HepG2 (cell line): ENCODE results near the gene CYP2U1. TPM values are rescaled to one million over a fixed set of nuclear protein-coding genes. Genes with fewer than 3 reads are reported as not detected.

Experiments
- ATRX ChIP-seq: sonication (generic); formaldehyde crosslinking; IDR thresholded peaks from 2 replicates; pipeline ENCODE4 v1.4.0; 2020; ENCODE audit warnings: missing genetic modification reagents, borderline replicate concordance
- FOXC1 ChIP-seq: sonication (generic); formaldehyde crosslinking; IDR thresholded peaks from 2 replicates; pipeline ENCODE4 v1.8.0; 2022; ENCODE audit warnings: mild to moderate bottlenecking, missing genetic modification reagents, borderline replicate concordance
- MAZ ChIP-seq, 2 experiments: sonication (generic) in 1 of 2; formaldehyde crosslinking in 1 of 2; IDR thresholded peaks; 2 replicates each; pipeline versions ENCODE4 v1.5.0 to v1.6.1; 2012 to 2020; ENCODE audit warnings: low read depth in 2 of 2, mild to moderate bottlenecking in 2 of 2, borderline replicate concordance in 1 of 2, improper control_type of control experiment in 1 of 2, low read length in 1 of 2, missing genetic modification reagents in 1 of 2, moderate library complexity in 1 of 2
- PHF21A ChIP-seq: sonication (generic); formaldehyde crosslinking; IDR thresholded peaks from 2 replicates; pipeline ENCODE4 v1.5.0; 2020; ENCODE audit warnings: mild to moderate bottlenecking, missing genetic modification reagents
- PHF8 ChIP-seq: sonication (generic); formaldehyde crosslinking; IDR thresholded peaks from 2 replicates; pipeline ENCODE4 v1.5.0; 2020; ENCODE audit warnings: missing genetic modification reagents
- PLRG1 ChIP-seq: fragments of 450-650 bp; conservative IDR thresholded peaks from 2 replicates; pipeline ENCODE4 v1.6.1; 2016
- SAFB2 ChIP-seq: sonication (generic); formaldehyde crosslinking; IDR thresholded peaks from 2 replicates; pipeline ENCODE4 v1.5.1; 2020; ENCODE audit warnings: missing genetic modification reagents, low read depth, mild to moderate bottlenecking, borderline replicate concordance
- SMC3 ChIP-seq: IDR thresholded peaks from 2 replicates; pipeline ENCODE4 v1.6.1; 2011; ENCODE audit warnings: low read length, improper control_type of control experiment
- SOX5 ChIP-seq: IDR thresholded peaks from 2 replicates; pipeline ENCODE4 v1.6.1; 2016; ENCODE audit warnings: borderline replicate concordance
- ZBTB3 ChIP-seq: sonication (generic); formaldehyde crosslinking; IDR thresholded peaks from 2 replicates; pipeline ENCODE4 v1.4.0; 2020; ENCODE audit warnings: low read depth, mild to moderate bottlenecking, moderate library complexity, missing genetic modification reagents, borderline replicate concordance
- ZFAT ChIP-seq: sonication (generic); formaldehyde crosslinking; conservative IDR thresholded peaks from 2 replicates; pipeline ENCODE4 v1.8.1; 2023; ENCODE audit warnings: missing genetic modification reagents, inconsistent platforms
- ZIK1 ChIP-seq: sonication (generic); formaldehyde crosslinking; IDR thresholded peaks from 2 replicates; pipeline ENCODE4 v1.5.0; 2020; ENCODE audit warnings: mild to moderate bottlenecking, low read depth, missing genetic modification reagents, borderline replicate concordance
- ZNF337 ChIP-seq: sonication (generic); formaldehyde crosslinking; IDR thresholded peaks from 2 replicates; pipeline ENCODE4 v1.5.1; 2020; ENCODE audit warnings: missing genetic modification reagents, low read depth, mild to moderate bottlenecking, borderline replicate concordance
- ZNF34 ChIP-seq: sonication (generic); formaldehyde crosslinking; IDR thresholded peaks from 2 replicates; pipeline ENCODE4 v1.4.0; 2020; ENCODE audit warnings: mild to moderate bottlenecking, missing genetic modification reagents, borderline replicate concordance
- ZNF354B ChIP-seq: sonication (generic); formaldehyde crosslinking; IDR thresholded peaks from 2 replicates; pipeline ENCODE4 v1.8.0; 2022; ENCODE audit warnings: mild to moderate bottlenecking, missing genetic modification reagents
- ZNF605 ChIP-seq: sonication (generic); formaldehyde crosslinking; IDR thresholded peaks from 2 replicates; pipeline ENCODE4 v1.8.0; 2022; ENCODE audit warnings: mild to moderate bottlenecking, missing genetic modification reagents
- ZNF670 ChIP-seq: sonication (generic); formaldehyde crosslinking; IDR thresholded peaks from 2 replicates; pipeline ENCODE4 v1.8.0; 2022; ENCODE audit warnings: mild to moderate bottlenecking, missing genetic modification reagents, borderline replicate concordance
- ZNF761 ChIP-seq: sonication (generic); formaldehyde crosslinking; conservative IDR thresholded peaks from 2 replicates; pipeline ENCODE4 v1.4.0; 2020; ENCODE audit warnings: mild to moderate bottlenecking, missing genetic modification reagents
- ZNF772 ChIP-seq: sonication (generic); formaldehyde crosslinking; IDR thresholded peaks from 2 replicates; pipeline ENCODE4 v1.5.0; 2020; ENCODE audit warnings: mild to moderate bottlenecking, missing genetic modification reagents
- polyA plus RNA-seq, 8 experiments: library from polyadenylated mRNA; depleted of rRNA in 3 of 8; stranded (reverse) in 7 of 8; unstranded in 1 of 8; fragments of >200 nt; fragmentation: Illumina TruSeq in 4 of 8; extraction: Trizol in 4 of 8; gene quantifications; 2 replicates each; pipeline versions ENCODE4 v1.2.1 to v1.2.3, GENCODE V29; 2011 to 2016; ENCODE audit warnings: low read depth in 4 of 8, missing spikeins in 1 of 8, mixed read lengths in 1 of 8; ENCODE audit not compliant: insufficient read depth in 1 of 8
- total RNA-seq, 5 experiments: library from RNA; depleted of rRNA; stranded (reverse); fragments of >200 nt; fragmentation: Illumina TruSeq; extraction: Trizol; gene quantifications; 2 replicates each; pipeline ENCODE4 v1.2.3, GENCODE V29; 2016; ENCODE audit warnings: low read depth in 1 of 5
- TF ChIP-seq, protein P1 (sequence below): IDR thresholded peaks from 2 replicates; pipeline ENCODE4 v1.4.0; 2020; ENCODE audit warnings: mild to moderate bottlenecking, missing genetic modification reagents
- TF ChIP-seq, protein P2 (sequence below): sonication (generic); formaldehyde crosslinking; IDR thresholded peaks from 2 replicates; pipeline ENCODE4 v1.4.0; 2020; ENCODE audit warnings: missing genetic modification reagents

The CYP2U1 gene
- total and polyA plus RNA-seq, 2 of the 13 experiments (the other 11 are each of a cell fraction or from before 2014, with no cell fraction given), result 1.4 to 3.4 TPM

DNA sequence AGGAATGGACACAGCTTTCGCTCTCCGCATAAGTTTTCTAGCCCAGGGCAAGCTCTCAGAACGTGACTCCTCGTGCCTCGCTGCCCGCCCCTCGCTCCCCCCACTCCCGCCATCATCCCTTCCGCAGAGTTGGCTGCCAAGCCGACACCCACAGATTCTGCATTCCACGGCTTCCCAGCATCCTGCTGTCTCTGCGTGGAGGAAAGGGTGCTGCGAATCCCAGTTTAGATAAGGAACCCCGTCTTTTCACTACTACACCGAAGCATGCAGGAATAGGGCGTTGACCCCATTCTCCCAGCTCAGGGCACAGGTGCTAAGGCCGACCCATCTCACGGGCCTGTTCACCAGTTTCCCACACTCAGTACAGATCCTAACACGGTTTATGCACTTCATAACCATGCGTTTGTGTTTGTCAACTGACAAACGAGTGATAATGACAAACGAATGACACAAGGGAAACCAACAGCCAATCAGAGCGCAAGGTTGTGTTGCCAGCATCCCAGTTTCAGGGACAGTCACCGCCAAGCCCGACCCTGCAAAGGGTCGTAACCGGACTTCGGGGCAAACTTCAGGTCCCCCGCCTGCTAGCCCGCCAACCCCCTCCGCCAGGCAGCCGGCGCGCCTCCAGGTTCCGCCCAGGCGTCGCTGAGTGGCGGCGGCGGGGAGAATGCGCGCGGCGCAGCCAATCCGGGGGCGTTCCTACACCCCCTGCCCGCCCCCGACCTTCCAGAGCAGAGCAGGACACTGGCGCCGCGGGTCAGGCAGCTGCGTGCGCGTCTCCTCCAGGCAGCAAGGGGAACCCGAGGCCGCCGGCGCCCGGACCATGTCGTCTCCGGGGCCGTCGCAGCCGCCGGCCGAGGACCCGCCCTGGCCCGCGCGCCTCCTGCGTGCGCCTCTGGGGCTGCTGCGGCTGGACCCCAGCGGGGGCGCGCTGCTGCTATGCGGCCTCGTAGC, at the start of gene CYP2U1 (continued):
- TF ChIP-seq MAZ (IDR thresholded peaks at IDR 0.05; ENCODE audit: borderline replicate concordance, low read depth, low read length) (no peak), MAZ (CRISPR knock-in tag; IDR thresholded peaks at IDR 0.05; ENCODE audit: low read depth) (peak; percentile 29; the same call in 1 of the 2 replicates), SMC3 (no peak), ZNF605 (peak; percentile 71; the same call in 1 of the 2 replicates), ZNF337 (CRISPR knock-in tag) (0 out of 2 replicates have a peak, but pooled peaks have one; percentile 39), FOXC1 (CRISPR knock-in tag) (peak; percentile 63), PHF21A (CRISPR knock-in tag) (peak; percentile 52), ZBTB3 (0 out of 2 replicates have a peak, but pooled peaks have one; percentile 26), SAFB2 (CRISPR knock-in tag) (peak; percentile 73; the same call in 1 of the 2 replicates), ZFAT (CRISPR knock-in tag) (no peak), ATRX (CRISPR knock-in tag) (no peak), PHF8 (CRISPR knock-in tag) (peak; percentile 53; the same call in 1 of the 2 replicates), ZIK1 (0 out of 2 replicates have a peak, but pooled peaks have one; percentile 26), ZNF772 (CRISPR knock-in tag) (peak; percentile 45; the same call in 1 of the 2 replicates), ZNF761 (CRISPR knock-in tag) (peak; percentile 69; the same call in 1 of the 2 replicates), SOX5 (CRISPR knock-in tag) (0 out of 2 replicates have a peak, but pooled peaks have one; percentile 9), ZNF354B (CRISPR knock-in tag) (0 out of 2 replicates have a peak, but pooled peaks have one; percentile 36), ZNF670 (no peak), ZNF34 (CRISPR knock-in tag) (0 out of 2 replicates have a peak, but pooled peaks have one; percentile 75), PLRG1 (no peak)
- TF ChIP-seq, protein P1, sequence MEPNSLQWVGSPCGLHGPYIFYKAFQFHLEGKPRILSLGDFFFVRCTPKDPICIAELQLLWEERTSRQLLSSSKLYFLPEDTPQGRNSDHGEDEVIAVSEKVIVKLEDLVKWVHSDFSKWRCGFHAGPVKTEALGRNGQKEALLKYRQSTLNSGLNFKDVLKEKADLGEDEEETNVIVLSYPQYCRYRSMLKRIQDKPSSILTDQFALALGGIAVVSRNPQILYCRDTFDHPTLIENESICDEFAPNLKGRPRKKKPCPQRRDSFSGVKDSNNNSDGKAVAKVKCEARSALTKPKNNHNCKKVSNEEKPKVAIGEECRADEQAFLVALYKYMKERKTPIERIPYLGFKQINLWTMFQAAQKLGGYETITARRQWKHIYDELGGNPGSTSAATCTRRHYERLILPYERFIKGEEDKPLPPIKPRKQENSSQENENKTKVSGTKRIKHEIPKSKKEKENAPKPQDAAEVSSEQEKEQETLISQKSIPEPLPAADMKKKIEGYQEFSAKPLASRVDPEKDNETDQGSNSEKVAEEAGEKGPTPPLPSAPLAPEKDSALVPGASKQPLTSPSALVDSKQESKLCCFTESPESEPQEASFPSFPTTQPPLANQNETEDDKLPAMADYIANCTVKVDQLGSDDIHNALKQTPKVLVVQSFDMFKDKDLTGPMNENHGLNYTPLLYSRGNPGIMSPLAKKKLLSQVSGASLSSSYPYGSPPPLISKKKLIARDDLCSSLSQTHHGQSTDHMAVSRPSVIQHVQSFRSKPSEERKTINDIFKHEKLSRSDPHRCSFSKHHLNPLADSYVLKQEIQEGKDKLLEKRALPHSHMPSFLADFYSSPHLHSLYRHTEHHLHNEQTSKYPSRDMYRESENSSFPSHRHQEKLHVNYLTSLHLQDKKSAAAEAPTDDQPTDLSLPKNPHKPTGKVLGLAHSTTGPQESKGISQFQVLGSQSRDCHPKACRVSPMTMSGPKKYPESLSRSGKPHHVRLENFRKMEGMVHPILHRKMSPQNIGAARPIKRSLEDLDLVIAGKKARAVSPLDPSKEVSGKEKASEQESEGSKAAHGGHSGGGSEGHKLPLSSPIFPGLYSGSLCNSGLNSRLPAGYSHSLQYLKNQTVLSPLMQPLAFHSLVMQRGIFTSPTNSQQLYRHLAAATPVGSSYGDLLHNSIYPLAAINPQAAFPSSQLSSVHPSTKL (CRISPR knock-in tag), result peak; percentile 39; the same call in 1 of the 2 replicates
- TF ChIP-seq, protein P2, sequence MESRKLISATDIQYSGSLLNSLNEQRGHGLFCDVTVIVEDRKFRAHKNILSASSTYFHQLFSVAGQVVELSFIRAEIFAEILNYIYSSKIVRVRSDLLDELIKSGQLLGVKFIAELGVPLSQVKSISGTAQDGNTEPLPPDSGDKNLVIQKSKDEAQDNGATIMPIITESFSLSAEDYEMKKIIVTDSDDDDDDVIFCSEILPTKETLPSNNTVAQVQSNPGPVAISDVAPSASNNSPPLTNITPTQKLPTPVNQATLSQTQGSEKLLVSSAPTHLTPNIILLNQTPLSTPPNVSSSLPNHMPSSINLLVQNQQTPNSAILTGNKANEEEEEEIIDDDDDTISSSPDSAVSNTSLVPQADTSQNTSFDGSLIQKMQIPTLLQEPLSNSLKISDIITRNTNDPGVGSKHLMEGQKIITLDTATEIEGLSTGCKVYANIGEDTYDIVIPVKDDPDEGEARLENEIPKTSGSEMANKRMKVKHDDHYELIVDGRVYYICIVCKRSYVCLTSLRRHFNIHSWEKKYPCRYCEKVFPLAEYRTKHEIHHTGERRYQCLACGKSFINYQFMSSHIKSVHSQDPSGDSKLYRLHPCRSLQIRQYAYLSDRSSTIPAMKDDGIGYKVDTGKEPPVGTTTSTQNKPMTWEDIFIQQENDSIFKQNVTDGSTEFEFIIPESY (CRISPR knock-in tag), result no peak; the same call in 1 of the 2 replicates
